B cell (primary cell): Measurements from ENCODE around the gene MAP3K2. TPM values are rescaled to one million over a fixed set of nuclear protein-coding genes. Genes with fewer than 3 reads are reported as not detected.
A peak's percentile ranks its signal among the peaks of the same experiment; 100 is the strongest.

ENCODE experiments used
- ATAC-seq: fragments of 200-7000 bp; cut with Tn5 transposase; one replicate; pipeline ENCODE4 v1.10.0; 2021; ENCODE audit warnings: low read depth, mild to moderate bottlenecking, moderate number of reproducible peaks, moderate library complexity
- CTCF ChIA-PET: fragments of 350-600 bp; sonication (Branson Sonifier 250); formaldehyde crosslinking; loops from one replicate; lab custom pipeline; 2021; ENCODE audit warnings: antibody characterized with exemption, inconsistent platforms; lab: Charles Lee
- POLR2A ChIA-PET: fragments of 350-600 bp; sonication (Branson Sonifier 250); formaldehyde crosslinking; loops from one replicate; lab custom pipeline; 2021; ENCODE audit warnings: antibody characterized with exemption; lab: Charles Lee
- DNase-seq: peaks from one replicate; pipeline ENCODE4 v3.0.0; 2013
- H2AFZ ChIP-seq: 2 replicates; pipeline ENCODE4 v1.6.1; 2012; ENCODE audit warnings: mild to moderate bottlenecking, low read depth, low read length; ENCODE audit not compliant: insufficient read depth, poor library complexity, severe bottlenecking
- H3K27ac ChIP-seq, 2 donors: 1 replicate in 1 of 2; 2 replicates in 1 of 2; pipeline ENCODE4 v1.5.1; 2012 to 2013; ENCODE audit warnings: low read length in 2 of 2, mild to moderate bottlenecking in 2 of 2, moderate library complexity in 1 of 2
- H3K27me3 ChIP-seq, 4 experiments: fragments of 200-600 bp in 1 of 4; sonication (generic) in 1 of 4; replicated peaks in 1 of 4; 1 replicate in 2 of 4; 2 replicates in 2 of 4; pipeline versions ENCODE4 v1.6.1 to v1.7.0; 2013 to 2016; ENCODE audit warnings: low read length in 3 of 4, mild to moderate bottlenecking in 2 of 4, mixed read lengths in 1 of 4, moderate library complexity in 1 of 4; ENCODE audit not compliant: insufficient read depth in 4 of 4, control insufficient read depth in 3 of 4; ENCODE audit errors: control extremely low read depth in 1 of 4
- H3K36me3 ChIP-seq, 2 experiments: replicated peaks in 1 of 2; 1 replicate in 1 of 2; 2 replicates in 1 of 2; pipeline versions ENCODE4 v1.6.1 to v1.7.1; 2013; ENCODE audit warnings: low read length in 1 of 2; ENCODE audit not compliant: insufficient read depth in 2 of 2, control insufficient read depth in 1 of 2; ENCODE audit errors: control extremely low read depth in 1 of 2, extremely low read depth in 1 of 2
- H3K4me1 ChIP-seq, 2 donors: fragments of 200-600 bp in 1 of 2; sonication (generic) in 1 of 2; 1 replicate in 1 of 2; 2 replicates in 1 of 2; pipeline versions ENCODE4 v1.5.1 to v1.6.1; 2013 to 2017; ENCODE audit warnings: low read length in 2 of 2; ENCODE audit not compliant: control insufficient read depth in 2 of 2, insufficient read depth in 2 of 2
- H3K4me2 ChIP-seq: replicated peaks from 2 replicates; pipeline ENCODE3; 2012; ENCODE audit warnings: mild to moderate bottlenecking, low read depth, low read length; ENCODE audit not compliant: poor library complexity, severe bottlenecking
- H3K4me3 ChIP-seq, 5 experiments: fragments of 200-600 bp in 1 of 5; sonication (generic) in 1 of 5; 1 replicate in 3 of 5; 2 replicates in 2 of 5; pipeline versions ENCODE4 v1.5.1 to v1.7.0; 2011 to 2016; ENCODE audit warnings: low read length in 4 of 5, mild to moderate bottlenecking in 4 of 5, low read depth in 2 of 5, control low read depth in 1 of 5, moderate library complexity in 1 of 5; ENCODE audit not compliant: insufficient read depth in 1 of 5; ENCODE audit errors: control extremely low read depth in 1 of 5, extremely low read depth in 1 of 5
- H3K79me2 ChIP-seq: fragments of 200-600 bp; sonication (generic); one replicate; pipeline ENCODE4 v1.6.0; 2016; ENCODE audit warnings: low read length; ENCODE audit not compliant: control insufficient read depth, insufficient read depth
- H3K9ac ChIP-seq: fragments of 200-600 bp; sonication (generic); 2 replicates; pipeline ENCODE4 v1.6.1; 2017; ENCODE audit warnings: mild to moderate bottlenecking, low read length, moderate library complexity
- H3K9me3 ChIP-seq, 3 donors: one replicate each; pipeline versions ENCODE4 v1.6.1 to v1.7.1; 2013; ENCODE audit warnings: low read length in 2 of 3; ENCODE audit not compliant: control insufficient read depth in 2 of 3, insufficient read depth in 1 of 3; ENCODE audit errors: control extremely low read depth in 1 of 3
- H4K20me1 ChIP-seq: 2 replicates; pipeline ENCODE4 v1.6.0; 2012; ENCODE audit warnings: mild to moderate bottlenecking, low read length; ENCODE audit not compliant: insufficient read depth, control insufficient read depth, poor library complexity, severe bottlenecking
- H3K27ac Mint-ChIP-seq: one replicate; pipeline ENCODE4 v1.8.0; 2021; ENCODE audit warnings: mixed read lengths
- H3K27me3 Mint-ChIP-seq: one replicate; pipeline ENCODE4 v1.8.0; 2021; ENCODE audit warnings: mixed read lengths
- H3K4me1 Mint-ChIP-seq: one replicate; pipeline ENCODE4 v1.8.0; 2021; ENCODE audit warnings: mixed read lengths
- H3K4me3 Mint-ChIP-seq: one replicate; pipeline ENCODE4 v1.8.0; 2021; ENCODE audit warnings: mixed read lengths
- H3K9me3 Mint-ChIP-seq: one replicate; pipeline ENCODE4 v1.8.0; 2022; ENCODE audit warnings: mixed read lengths; ENCODE audit not compliant: insufficient read depth
- CTCF ChIP-seq: fragments of 200-600 bp; IDR thresholded peaks from one replicate; pipeline ENCODE4 v1.8.0; 2022; ENCODE audit warnings: antibody characterized with exemption, mild to moderate bottlenecking
- EZH2 ChIP-seq: IDR thresholded peaks from 2 replicates; pipeline ENCODE4 v1.6.1; 2012; ENCODE audit warnings: borderline replicate concordance, low read depth, mild to moderate bottlenecking, moderate library complexity, low read length; ENCODE audit not compliant: insufficient read depth, poor library complexity, severe bottlenecking
- WGBS: methylation state at CpG from one replicate; pipeline ENCODE4 v1.1.5; 2013; ENCODE audit warnings: missing lambda C conversion rate; ENCODE audit not compliant: insufficient coverage; 5-methylcytosine and 5-hydroxymethylcytosine counted together
- intact Hi-C: fragments of 100-400 bp; cut with micrococcal nuclease; formaldehyde crosslinking; loops from one replicate; pipeline ENCODE4 v1.10.0; 2022
- polyA plus RNA-seq: library from polyadenylated mRNA; depleted of rRNA; stranded (reverse); fragments of >200 nt; gene quantifications from 2 replicates; pipeline ENCODE4 v1.2.3, GENCODE V29; 2012
- total RNA-seq, 2 donors: library from RNA; stranded (reverse); fragments of 120-200 nt in 1 of 2; gene quantifications; 1 replicate in 1 of 2; 2 replicates in 1 of 2; pipeline versions ENCODE4 v1.2.3 to v1.2.4, GENCODE V29; 2013 to 2022

Gene MAP3K2
- total and polyA plus RNA-seq, 2 donors (not counting 1 experiment from before 2014, with no cell fraction given) = 9.9 to 118 TPM

GRCh38 chr2:127413200-127413599 is 25.4 kb upstream of the MAP3K2 start:
- H3K27ac Mint-ChIP-seq = no peak overlapping the region
- Histone ChIP-seq H3K4me2 (no peak overlapping the region), H3K4me3 (no peak overlapping the region), H4K20me1 (no peaks in the 10 kb centered on the region), H3K9me3 (peaks cover 0 to 1% (median 0%) of the 10 kb centered on the region in 3 donors), H3K4me1 (peaks cover 37 to 47% of the 10 kb centered on the region in 2 donors), H3K36me3 (no peaks in the 10 kb centered on the region), H3K27ac (no peak overlapping the region), H3K79me2 (no peaks in the 10 kb centered on the region), H2AFZ (no peak overlapping the region), H3K9ac (no peak overlapping the region), H3K27me3 (no peaks in the 10 kb centered on the region)
- H3K27me3 Mint-ChIP-seq = no peaks in the 10 kb centered on the region
- ChIA-PET CTCF (interaction anchor here (0.9 to 1.0 kb wide), 2 partner anchors 24 to 28 kb away, joined by 3 read pairs; no protein-coding TSS in a partner anchor), POLR2A (no interaction called here)
- no peak for TF ChIP-seq CTCF
- no peak for TF ChIP-seq EZH2
- no peaks in the 10 kb centered on the region for H3K9me3 Mint-ChIP-seq
- ATAC-seq (no peak), DNase-seq (no peak)
- no peak overlapping the region for H3K4me3 Mint-ChIP-seq
- intact Hi-C loops = no loop called here
- H3K4me1 Mint-ChIP-seq = peaks cover 59% of the 10 kb centered on the region
- WGBS = no CpG with 5 or more reads among the region's 3 CpGs

GRCh38 chr2:127411653-127412369 is 24.0 kb upstream of the MAP3K2 start:
- no peaks in the 10 kb centered on the region for H3K27me3 ChIP-seq
- Mint-ChIP-seq H3K4me1 (peaks cover 57% of the 10 kb centered on the region), H3K27me3 (no peaks in the 10 kb centered on the region), H3K9me3 (no peaks in the 10 kb centered on the region), H3K4me3 (peak overlapping the region; percentile 44), H3K27ac (peak overlapping the region; percentile 47)
- H3K4me2 ChIP-seq = peak overlapping the region; percentile 38
- H3K36me3 ChIP-seq = no peaks in the 10 kb centered on the region
- 78% methylated on average over 6 of the region's 12 CpGs for WGBS
- TF ChIP-seq CTCF (no peak), EZH2 (no peak)
- no peaks in the 10 kb centered on the region for H4K20me1 ChIP-seq
- H2AFZ ChIP-seq = peak overlapping the region; percentile 34
- intact Hi-C loops = no loop called here
- ChIA-PET CTCF (interaction anchor here (0.7 to 1.5 kb wide), 3 partner anchors 23 to 67 kb away, joined by 3 to 7 read pairs (median 4); no protein-coding TSS in a partner anchor), POLR2A (interaction anchor here (1.3 to 1.7 kb wide), 2 partner anchors 23 to 25 kb away, joined by 4 to 5 read pairs; partner anchors contain the start of gene MAP3K2)
- H3K9me3 ChIP-seq = peaks cover 0 to 1% (median 0%) of the 10 kb centered on the region in 3 donors
- DNase-seq (peak; percentile 36), ATAC-seq (no peak)
- peaks cover 33 to 50% of the 10 kb centered on the region in 2 donors for H3K4me1 ChIP-seq
- H3K4me3 ChIP-seq = peak overlapping the region in 1 of 5 experiments; percentile 28
- H3K27ac ChIP-seq = peak overlapping the region in 1 of 2 donors; percentile 15
- peak overlapping the region; percentile 12 for H3K9ac ChIP-seq
- H3K79me2 ChIP-seq = no peaks in the 10 kb centered on the region
